NCI-H128 (cell line): ENCODE results near the gene KIF3A.

ENCODE experiments used
- DNase-seq: peaks from one replicate; lab custom pipeline; 2025; ENCODE audit not compliant: unreplicated experiment; lab: John Stamatoyannopoulos, UW

KIF3A gene

DNA sequence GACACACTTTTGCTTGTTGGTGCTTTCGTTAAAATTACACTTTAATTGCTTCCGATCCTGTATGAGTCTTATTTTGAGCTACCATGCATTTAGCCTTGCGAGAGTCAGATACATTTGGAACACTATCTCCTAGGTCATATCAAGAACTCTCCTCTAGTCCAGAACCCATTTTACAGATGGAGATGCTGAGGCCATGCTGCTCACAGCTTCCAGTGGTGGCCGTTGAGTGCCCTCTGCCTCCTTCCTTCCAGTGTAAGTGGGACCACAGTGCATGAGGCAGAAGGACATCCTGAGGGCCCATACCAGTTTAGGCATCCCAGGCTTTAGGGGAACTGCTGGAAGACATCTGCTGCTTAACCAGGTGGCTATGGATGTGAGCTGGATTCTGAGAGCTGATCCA lies 16.8 kb upstream of the KIF3A start:
- DNase-seq: no peak

DNA sequence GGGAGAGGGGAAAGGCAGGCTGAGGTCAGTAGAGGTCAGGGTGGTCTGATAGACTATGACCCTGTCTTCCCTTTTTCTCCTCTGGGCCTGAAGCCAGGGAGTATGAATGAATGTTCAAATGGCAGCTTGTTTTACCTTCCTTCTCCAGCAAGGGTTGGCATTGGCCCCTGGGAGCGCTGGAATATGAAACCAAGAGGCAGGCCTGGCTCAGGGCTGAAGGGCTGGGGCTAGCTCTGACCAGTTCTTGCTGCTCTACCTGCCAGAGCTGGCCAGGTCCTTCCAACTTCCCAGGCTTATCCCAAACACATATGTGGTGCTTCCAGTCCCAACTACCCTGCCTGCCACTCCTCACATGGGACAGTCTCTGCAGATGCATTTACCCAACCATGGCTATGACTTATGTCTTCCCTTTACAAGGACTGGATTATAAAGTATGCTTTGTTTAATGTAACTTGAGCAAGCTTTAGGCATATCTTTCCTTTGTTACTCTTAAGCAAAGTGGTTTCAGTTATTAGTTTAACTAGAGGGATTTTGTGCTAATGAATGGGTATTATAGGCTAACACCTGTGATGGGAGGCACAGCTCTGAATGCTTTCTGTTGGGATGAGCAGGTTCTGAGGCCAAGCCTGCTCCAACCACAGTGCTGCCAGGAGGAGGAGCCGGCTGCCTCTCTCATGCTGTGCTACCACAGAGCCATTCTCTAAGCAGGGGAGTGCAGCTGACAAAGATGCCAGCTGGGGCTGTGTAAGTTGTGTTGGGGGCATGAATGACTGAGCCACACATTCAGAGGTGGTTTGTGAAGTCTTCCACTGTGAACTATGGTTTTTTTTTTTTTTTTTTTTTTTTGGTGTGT lies 16.0 kb upstream of the KIF3A start:
- DNase-seq: no peak

DNA sequence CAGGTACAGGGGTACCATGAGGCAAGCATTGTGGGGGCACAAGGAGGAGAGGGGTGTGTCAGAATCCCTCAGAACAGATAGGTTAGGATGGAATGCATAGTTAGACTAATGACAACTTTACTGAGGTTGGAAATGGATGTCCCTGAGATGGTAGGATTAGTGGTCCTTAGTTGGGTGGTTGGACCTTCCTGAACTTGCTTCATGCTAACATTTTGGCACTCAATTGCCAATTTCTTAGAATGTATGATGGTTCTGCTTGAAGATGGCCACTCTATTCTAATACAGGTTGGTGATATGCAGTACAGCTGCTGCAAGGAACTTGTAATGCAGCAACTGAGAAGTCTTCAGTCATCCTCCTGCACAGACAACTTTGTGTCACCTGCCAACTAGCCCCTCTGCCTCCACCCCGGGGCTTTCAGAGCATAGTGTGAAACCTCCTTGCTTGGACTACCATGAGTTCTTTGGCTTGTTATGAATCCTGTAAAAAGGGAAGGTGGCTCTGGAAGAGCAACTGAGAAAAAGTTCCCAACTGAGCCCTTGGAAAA lies 15.3 kb upstream of the KIF3A start:
- DNase-seq: no peak

DNA sequence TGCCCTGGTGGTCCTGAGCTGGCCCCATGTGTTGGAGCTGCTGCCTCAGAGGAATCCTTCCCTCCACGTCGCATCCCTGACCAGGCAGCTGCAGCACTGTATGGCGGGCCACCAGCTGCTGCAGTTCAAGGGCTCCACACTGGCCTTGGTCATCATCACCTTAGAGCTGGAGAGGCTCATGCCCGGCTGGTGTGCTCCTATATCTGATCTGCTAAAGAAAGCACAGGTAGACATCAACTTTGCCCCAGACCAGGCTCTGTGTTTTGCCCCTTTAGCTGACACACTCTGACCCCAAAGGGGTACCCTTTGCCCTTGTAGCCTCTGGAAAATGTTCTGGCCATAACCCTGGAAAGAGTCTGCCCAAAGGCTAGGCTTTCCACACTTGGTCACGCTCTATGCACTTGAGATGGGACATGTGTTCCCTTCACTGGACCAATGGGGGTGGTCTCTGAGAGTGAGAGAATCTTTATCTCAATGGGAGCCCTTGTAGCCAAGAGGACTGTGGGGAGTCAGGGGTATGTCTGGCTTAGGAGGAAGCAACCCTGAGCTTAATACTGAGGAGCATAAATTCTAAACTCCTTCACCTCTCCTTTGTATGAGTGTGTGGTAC lies 14.7 kb upstream of the KIF3A start:
- DNase-seq: no peak

DNA sequence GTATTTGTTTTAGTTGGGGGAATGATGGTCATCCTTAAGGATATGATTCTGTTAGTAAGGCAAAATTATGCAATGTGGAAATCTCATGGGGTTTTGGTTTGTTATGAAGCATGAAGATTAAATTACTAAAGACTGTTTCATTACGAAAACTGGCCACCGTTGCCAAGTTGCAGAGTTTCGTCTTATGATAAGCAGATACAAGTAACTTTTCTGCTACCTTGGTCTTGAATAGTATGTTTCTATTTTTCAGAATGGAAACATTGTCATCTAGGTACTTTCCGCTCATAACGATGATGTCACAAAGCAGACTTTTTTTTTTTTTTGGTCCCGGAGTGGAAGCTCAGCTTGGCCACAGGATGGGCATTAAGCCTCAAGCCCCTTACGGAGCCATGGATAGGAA lies 14.1 kb upstream of the KIF3A start:
- DNase-seq: no peak

DNA sequence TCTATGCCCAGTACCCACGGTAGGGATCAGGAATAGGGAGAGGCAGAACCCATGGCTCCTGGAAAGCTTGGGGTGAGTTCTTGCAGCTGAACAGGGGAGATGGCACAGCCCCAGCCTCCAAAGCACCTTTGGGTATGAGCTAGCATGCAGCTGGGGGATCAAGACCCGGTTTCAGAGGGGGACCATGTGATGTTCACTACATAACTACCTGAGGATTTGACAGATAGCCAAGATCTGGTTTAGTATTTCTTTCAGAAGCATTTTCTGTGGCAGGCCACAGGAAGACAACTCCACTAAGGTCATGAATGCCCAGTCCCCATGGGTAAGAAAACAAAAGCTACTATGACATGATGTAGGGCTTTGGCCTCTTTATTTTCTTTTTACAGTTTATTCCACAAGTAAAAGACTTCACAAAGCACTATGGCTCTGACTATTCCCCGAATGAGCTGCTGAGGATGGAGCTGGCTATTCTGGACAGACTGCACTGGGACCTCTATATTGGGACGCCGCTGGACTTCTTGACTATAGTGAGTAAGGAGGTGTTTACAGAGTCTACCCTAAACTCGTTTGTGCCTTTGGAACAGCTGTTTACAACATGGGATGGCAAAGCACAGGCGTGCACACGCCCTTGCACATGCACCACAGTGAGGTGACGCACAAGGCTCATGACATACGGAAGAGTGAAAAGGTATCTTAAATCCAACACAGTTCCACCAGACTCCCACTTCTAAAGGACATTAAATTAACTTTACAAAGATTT lies 13.3 kb upstream of the KIF3A start:
- DNase-seq: no peak

DNA sequence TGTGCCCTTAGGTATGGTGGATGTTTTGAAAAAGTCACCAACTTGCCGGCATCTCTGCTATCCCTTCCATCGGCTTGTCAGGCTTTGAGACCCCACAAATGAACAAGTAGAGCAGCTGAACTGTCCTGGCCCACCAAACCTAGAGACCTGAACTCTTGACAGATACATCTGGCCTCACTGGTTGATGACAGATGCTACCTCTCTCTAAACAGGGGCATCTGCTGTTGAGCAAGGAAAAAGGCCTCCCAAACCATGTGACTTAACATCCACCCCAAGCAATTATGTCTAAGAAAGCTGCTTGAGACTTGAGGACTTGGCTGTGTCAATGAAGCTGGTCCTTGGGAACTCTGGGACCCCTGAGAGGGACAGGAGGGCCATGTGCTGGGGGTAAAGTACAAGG lies 12.2 kb upstream of the KIF3A start:
- no peak for DNase-seq

DNA sequence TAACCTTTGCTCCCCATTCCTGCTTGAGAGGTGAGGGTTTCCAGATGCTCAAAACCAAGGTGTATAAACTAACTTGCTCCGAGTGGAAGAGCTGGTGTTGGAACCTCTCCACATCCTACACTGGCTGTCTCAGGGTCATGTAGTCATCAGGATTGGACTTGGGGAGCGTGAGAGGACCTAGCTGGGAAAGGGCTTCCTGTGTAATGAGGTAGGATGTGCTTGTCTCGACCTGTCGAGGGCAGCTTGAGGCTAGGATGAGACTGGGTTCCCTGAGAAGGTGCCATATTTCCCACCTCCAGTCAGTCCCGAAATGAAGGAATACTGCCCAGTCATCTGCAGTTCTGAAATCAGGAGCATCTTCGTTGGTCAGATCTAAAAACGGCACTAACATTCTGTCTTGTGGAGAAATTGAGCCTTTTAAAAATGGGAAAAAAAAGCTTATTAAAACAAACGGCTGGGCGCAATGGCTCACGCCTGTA lies 11.2 kb upstream of the KIF3A start:
- no peak for DNase-seq

DNA sequence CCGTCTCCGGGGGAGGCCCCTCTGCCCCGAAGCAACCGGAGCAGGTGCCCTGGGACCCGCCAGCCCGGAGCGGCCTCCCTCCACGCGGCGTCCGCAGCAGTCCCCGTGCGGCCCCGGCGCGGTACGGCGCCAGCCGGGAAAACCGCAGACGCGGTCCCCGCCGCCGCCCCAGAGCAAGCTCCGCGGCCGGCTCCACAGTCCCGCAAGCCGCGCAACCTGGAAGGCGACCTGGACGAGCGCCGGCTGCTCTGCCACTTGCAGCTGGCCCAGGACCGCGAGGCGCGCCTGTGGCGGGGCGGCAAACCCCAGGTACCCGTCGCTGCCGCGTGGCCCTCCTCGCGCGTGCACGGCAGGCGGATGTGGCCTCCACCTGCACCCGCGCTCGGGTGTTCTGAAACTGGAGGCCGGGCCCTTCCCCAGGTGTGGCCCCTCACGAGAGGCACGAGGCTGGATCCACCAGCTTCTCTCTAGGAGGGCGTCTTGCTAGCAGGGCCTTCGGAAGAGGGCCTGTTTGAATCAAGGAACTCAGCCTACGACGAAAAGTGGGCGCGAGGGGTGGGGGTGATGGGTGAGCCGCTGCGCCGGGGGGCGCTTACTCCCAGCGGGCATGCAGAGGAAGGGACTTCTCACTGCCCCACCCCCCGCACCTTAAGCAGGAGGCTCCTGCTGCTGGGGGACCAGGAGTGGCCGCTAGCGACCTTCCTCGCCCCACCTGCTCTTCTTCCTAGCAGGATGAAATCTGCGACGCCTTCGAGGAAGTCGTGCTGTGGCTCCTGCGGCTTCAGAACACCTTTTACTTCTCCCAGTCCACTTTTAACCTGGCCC lies 10.5 kb upstream of the KIF3A start:
- DNase-seq: no peak

DNA sequence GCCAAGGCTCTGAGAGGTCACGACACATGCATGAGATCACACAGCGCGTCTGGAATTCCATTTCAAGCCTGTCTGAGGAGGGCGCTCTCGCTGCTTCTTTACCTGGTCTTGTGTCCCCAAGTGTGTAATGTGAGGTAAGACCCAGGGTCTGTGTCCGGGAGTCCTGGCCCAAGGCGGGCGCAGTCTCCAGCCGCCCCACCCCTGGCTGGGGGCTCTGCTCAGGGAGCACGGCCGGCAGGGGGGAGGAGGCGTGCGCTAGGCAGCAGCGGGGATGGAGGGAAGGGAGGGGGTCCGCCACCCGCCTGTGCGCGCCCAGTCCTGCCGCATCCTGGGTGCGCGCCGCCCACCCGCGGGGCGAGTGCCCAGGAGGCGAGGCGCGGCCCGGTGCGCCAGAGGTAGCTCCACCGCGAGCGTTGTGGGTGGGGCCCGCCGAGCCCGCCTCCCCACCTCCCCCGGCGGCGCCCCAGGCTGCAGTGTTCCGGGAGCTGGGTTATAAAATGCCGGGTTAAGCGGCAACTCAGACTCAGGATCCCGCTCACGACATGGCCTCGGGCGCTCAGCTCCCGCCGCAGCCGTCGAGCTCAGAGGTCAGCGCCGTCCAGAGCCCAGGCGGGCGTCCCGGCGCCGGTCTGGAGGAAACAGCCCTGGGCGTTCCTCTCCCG lies 9.7 kb upstream of the KIF3A start, which contains the start of gene CCNI2:
TSS of gene CCNI2 (plus strand) at position 473 of the 662 bp plus-strand sequence. CDS start at position 543, 70 bp downstream.
- no peak for DNase-seq

DNA sequence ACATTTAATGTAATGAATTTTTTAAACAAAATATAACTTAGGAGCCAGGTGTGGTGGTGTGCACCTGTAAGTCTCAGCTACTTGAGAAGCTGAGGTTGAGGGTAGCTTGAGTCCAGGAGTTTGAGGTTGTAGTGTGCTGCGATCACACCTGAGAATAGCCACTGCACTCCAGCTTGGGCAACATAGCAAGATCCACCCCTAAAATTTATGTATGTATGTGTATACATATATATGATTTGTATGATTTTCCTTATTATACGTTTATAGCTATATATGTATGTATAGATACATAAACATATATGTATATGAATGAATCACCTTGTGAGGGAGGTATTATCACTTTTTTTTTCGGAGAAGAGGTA lies 9.2 kb upstream of the KIF3A start:
- no peak for DNase-seq

DNA sequence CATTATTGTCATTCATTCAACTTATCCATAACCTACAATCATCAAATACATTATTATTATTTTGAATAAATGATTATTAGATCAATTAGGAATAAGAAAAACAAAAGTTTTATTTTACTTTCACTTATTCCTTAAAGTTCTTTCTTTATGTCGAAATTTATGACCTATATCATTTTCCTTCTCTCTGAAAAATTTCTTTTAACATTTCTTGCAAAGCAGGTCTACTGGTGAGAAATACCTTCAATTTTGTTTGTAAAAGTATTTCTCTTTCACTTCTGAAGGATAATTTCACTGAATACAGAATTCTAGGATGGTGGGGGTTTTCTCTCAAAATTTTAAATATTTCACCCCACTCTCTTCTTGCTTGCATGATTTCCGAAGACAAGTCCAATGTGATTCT lies 7.3 kb upstream of the KIF3A start:
- DNase-seq: no peak

DNA sequence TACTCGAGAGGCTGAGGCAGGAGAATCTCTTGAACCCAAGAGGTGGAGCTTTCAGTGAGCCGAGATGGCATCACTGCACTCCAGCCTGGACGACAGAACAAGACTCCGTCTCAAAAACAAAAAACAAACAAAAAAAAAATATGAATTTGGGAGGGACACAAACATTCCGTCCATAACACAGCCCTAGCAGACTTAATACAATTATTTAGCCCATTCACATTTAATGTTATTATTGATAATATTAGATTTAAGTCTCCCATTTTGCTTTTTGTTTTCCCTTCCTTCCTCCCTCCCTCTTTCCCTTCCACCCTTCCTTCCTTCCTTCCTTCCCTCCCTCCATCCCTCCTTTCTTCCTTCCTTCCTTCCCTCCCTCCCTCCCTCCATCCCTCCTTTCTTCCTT lies 5.3 kb upstream of the KIF3A start:
- DNase-seq: no peak

DNA sequence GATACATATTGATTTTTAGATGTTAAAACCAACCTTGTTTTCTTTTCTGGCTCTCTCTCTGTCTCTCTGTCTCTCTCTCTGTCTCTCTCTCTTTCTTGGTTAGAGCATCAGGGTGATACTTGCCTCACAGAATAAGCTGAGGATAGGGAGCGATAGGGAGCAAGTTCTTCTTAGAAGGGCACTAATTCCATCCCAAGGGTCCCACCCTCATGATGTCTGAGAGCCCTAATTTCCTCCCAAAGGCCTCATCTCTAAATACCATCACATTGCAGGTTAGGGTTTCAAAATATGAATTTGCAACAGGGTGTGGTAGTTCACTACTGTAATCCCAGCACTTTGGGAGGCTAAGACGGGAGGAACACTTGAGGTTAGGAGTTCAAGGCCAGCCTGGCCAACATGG lies 4.8 kb upstream of the KIF3A start:
- no peak for DNase-seq

DNA sequence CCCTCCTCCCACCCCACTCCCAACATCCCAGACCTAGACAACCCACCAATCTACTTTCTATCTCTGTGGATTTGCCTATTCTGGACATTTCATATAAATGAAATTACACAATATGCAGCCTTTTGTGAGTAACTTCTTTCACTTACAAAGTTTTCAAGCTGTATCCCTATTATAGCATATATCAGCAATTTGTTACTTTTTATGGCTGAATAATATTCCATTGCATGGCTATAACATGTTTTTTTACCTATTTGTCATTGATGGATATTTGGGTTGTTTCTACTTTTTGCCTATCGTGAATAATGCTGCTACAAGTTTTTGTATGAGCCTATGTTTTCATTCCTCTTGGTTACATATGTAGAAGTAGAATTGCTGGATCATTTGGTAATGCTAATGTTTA lies 1.9 kb upstream of the KIF3A start:
- DNase-seq: no peak

DNA sequence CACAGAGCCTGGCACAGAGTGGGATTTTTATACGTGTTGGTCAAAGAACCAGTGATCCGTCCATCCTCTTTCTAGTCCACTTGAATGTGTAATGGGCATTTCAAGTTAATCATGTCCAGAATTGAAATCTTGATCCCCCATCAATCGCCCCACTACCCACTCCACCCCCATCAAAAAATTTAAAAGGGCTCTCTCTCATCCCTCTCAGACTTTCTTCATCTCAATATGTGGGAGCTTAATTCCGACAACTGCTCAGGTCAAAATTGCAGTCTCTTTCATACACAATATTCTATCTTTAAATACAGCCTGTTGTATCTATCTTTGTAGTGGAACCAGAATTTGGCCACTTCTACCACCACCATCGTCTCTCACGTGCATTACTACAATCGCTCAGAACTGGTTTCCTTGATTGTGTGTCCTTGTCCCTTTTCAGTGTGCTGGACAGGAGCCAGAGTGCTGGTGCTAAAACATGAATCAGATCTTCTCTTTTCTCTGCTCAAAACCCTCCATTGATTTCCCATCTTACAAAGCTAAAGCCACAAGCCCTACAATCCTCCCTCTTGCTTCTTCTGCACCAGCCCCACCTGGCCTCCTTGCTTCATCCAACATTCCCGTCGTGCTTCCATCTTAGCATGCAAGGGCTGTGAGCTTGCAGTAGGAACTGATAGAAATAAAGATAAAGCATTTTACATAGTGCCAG lies 786 bp upstream of the KIF3A start:
- no peak for DNase-seq

DNA sequence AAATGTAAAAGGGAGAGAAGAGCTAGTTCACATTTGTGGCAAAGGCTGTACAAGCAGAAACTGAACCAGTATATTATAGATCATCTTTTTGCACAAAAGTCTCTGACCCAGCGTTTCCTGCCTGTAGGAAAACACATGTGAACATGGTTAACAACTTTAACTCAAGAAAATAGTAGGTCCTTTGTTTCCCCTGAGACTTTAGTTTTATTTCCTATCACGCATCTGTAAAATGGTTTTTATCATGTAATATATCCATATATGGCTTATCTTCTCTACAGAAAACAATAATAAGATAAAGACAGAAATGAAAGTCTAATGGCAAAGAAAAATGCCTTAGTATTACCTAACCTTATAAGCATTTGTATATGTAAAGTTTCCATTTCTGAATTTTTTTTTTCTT lies 2.7 kb downstream of the KIF3A start:
- DNase-seq: no peak

DNA sequence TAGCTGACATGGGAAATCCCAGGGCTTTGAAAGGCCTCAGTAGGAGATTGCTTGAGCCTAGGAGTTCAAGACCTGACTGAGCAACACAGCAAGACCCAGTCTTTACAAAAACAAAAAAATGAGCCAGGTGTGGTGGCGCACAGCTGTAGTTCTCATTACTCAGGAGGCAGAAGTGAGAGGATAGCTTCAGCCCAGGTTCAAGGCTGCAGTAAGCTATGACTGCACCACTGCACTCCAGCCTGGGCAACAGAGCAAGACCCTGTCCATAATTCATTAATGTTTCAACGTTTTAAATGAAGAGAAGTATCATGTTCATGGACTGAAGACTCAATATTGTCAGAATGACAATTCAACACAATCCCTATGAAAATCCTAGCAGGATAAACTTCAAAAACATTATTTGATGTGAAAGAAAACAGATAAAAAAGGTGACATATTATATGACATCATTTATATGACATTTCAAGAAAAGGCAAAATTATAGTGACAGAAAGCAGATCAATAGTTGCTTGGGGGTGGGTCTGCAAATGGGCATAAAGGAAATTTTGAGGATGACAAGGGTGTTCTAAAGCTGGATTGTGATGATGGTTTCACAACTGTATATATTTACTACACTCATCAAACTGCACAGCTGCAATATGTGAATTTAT lies 3.7 kb downstream of the KIF3A start:
- no peak for DNase-seq

DNA sequence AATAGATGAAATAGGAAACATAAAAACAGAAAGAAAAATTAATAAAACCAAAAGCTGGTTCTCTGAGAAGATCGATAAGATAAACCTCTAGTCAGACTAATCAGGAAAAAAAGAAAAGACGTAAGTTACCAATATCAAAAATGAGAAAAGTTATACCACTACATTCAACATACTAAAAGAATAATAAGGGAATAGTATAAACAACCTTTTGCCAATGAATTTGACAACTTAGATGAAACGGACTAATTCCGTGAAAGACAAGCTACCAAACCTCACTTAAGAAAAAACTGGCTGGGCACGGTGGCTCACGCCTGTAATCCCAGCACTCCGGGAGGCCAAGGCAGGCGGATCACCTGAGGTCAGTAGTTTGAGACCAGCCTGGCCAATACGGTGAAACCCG lies 7.5 kb downstream of the KIF3A start:
- no peak for DNase-seq
